ENCODE data around the gene GNG7.

- TF ChIP-seq EZH2 (IDR thresholded peaks at IDR 0.05; ENCODE audit: insufficient read depth, poor library complexity, severe bottlenecking): no peak
- TF ChIP-seq EZH2phosphoT487 (IDR thresholded peaks at IDR 0.05; ENCODE audit: insufficient read depth, low read depth): no peak
These were observed 168.0 kb downstream of the GNG7 start for GRCh38 chr19:2534423-2535013.
